Calu3 (cell line): ENCODE results near the gene VPS11. TPM values are rescaled to one million over a fixed set of nuclear protein-coding genes. Genes with fewer than 3 reads are reported as not detected.

Source experiments
- BruUV-seq: library from RNA; stranded (reverse); fragments of 400-500 nt; replicated peaks from 2 replicates; lab custom pipeline; 2021; lab: Mats Ljungman, UMichigan
- CTCF ChIA-PET: fragments of 300-600 bp; sonication (Branson Sonifier 250); formaldehyde crosslinking; loops from one replicate; lab custom pipeline; 2022; ENCODE audit warnings: antibody characterized with exemption; lab: Charles Lee
- DNase-seq: peaks from one replicate; pipeline ENCODE4 v3.0.0; 2022
- H3K27ac Mint-ChIP-seq: one replicate; pipeline ENCODE4 v1.8.0; 2022; ENCODE audit warnings: mixed read lengths; ENCODE audit not compliant: unreplicated experiment
- H3K27me3 Mint-ChIP-seq: one replicate; pipeline ENCODE4 v1.8.0; 2022; ENCODE audit warnings: mixed read lengths; ENCODE audit not compliant: unreplicated experiment
- H3K36me3 Mint-ChIP-seq: one replicate; pipeline ENCODE4 v1.8.0; 2022; ENCODE audit warnings: mild to moderate bottlenecking, moderate library complexity, mixed read lengths; ENCODE audit not compliant: insufficient read depth, unreplicated experiment
- H3K4me1 Mint-ChIP-seq: one replicate; pipeline ENCODE4 v1.8.0; 2022; ENCODE audit warnings: mild to moderate bottlenecking, low read depth, mixed read lengths; ENCODE audit not compliant: unreplicated experiment
- H3K4me3 Mint-ChIP-seq: one replicate; pipeline ENCODE4 v1.8.0; 2022; ENCODE audit warnings: mild to moderate bottlenecking, low read depth, moderate library complexity, mixed read lengths; ENCODE audit not compliant: unreplicated experiment
- H3K9me3 Mint-ChIP-seq: one replicate; pipeline ENCODE4 v1.8.0; 2022; ENCODE audit warnings: low read depth, mixed read lengths; ENCODE audit not compliant: unreplicated experiment
- CTCF ChIP-seq: fragments of 200-600 bp; IDR thresholded peaks from one replicate; pipeline ENCODE4 v1.8.0; 2022; ENCODE audit warnings: antibody characterized with exemption; ENCODE audit not compliant: unreplicated experiment
- intact Hi-C: fragments of 100-400 bp; cut with micrococcal nuclease; formaldehyde crosslinking; loops from one replicate; pipeline ENCODE4 v1.10.0; 2022; ENCODE audit not compliant: unreplicated experiment
- total RNA-seq: library from RNA; stranded (reverse); gene quantifications from 2 replicates; pipeline ENCODE4 v1.2.3, GENCODE V29; 2022

The VPS11 gene
- total RNA-seq, 1 experiment from 2014 or later: 15.1 TPM

GRCh38 chr11:119085437-119085847, 17.8 kb downstream of the VPS11 start:
- TSS peak; percentile 90 for BruUV-seq
- H3K36me3 Mint-ChIP-seq: peaks cover 26% of the 10 kb centered on the region

GRCh38 chr11:119087123-119087522, 19.5 kb downstream of the VPS11 start:
- CTCF ChIA-PET: no interaction called here
- DNase-seq: no peak
- no peak for TF ChIP-seq CTCF
- no peaks in the 10 kb centered on the region for H3K4me1 Mint-ChIP-seq
- H3K27ac Mint-ChIP-seq: no peak overlapping the region
- H3K9me3 Mint-ChIP-seq: no peaks in the 10 kb centered on the region
- no TSS peak for BruUV-seq
- H3K36me3 Mint-ChIP-seq: peaks cover 20% of the 10 kb centered on the region
- H3K4me3 Mint-ChIP-seq: no peak overlapping the region
- intact Hi-C loops: no loop called here
- H3K27me3 Mint-ChIP-seq: no peaks in the 10 kb centered on the region

More at GRCh38 chr11:119085437-119085847, 17.8 kb downstream of the VPS11 start:
- DNase-seq: no peak
- CTCF ChIA-PET: interaction anchor here (0.6 to 1.0 kb wide), 5 partner anchors 9 to 764 kb away, joined by 3 to 5 read pairs (median 3); a partner anchor contains a TSS
- H3K27me3 Mint-ChIP-seq: no peaks in the 10 kb centered on the region
- no peaks in the 10 kb centered on the region for H3K9me3 Mint-ChIP-seq
- intact Hi-C loops: no loop called here
- no peaks in the 10 kb centered on the region for H3K4me1 Mint-ChIP-seq
- peak overlapping the region; percentile 71 for H3K27ac Mint-ChIP-seq
- H3K4me3 Mint-ChIP-seq: peak overlapping the region; percentile 80
- TF ChIP-seq CTCF: no peak

GRCh38 chr11:119087747-119088241, 20.2 kb downstream of the VPS11 start:
- DNase-seq: no peak
- BruUV-seq: no TSS peak
- H3K27ac Mint-ChIP-seq: no peak overlapping the region
- no peak overlapping the region for H3K4me3 Mint-ChIP-seq
- no peak for TF ChIP-seq CTCF
- H3K9me3 Mint-ChIP-seq: no peaks in the 10 kb centered on the region
- CTCF ChIA-PET: no interaction called here
- H3K4me1 Mint-ChIP-seq: no peaks in the 10 kb centered on the region
- H3K36me3 Mint-ChIP-seq: peaks cover 24% of the 10 kb centered on the region
- no peaks in the 10 kb centered on the region for H3K27me3 Mint-ChIP-seq
- intact Hi-C loops: no loop called here

- intact Hi-C loops: no loop called here
- Mint-ChIP-seq H3K4me3 (no peak overlapping the region), H3K4me1 (no peaks in the 10 kb centered on the region), H3K36me3 (peaks cover 27% of the 10 kb centered on the region), H3K27ac (no peak overlapping the region), H3K9me3 (no peaks in the 10 kb centered on the region), H3K27me3 (no peaks in the 10 kb centered on the region)
- BruUV-seq: no TSS peak
- TF ChIP-seq CTCF: no peak
- DNase-seq: no peak
- CTCF ChIA-PET: no interaction called here
Measured at GRCh38 chr11:119088406-119088805, 20.8 kb downstream of the VPS11 start.
